Activated CD4-positive, alpha-beta T cell treated with anti-CD3 and anti-CD28 coated beads, Interleukin-2, Interleukin-6, amounts not matched to agents 100 ng/mL and 50 ng/mL, durations not matched to agents 16 hours and 8 hours (primary cell): ENCODE data around the gene DPH1.

Experiments used
- DNase-seq: peaks from one replicate; pipeline ENCODE4 v3.0.0-alpha.2; 2020

DPH1 gene

GRCh38 chr17:2050300-2051060 lies 20.5 kb downstream of the DPH1 start:
- peak; percentile 60 for DNase-seq

- no peak for DNase-seq
Measured at GRCh38 chr17:2051061-2051932, 21.3 kb downstream of the DPH1 start.

- no peak for DNase-seq
Measured at GRCh38 chr17:2051933-2052559, 22.1 kb downstream of the DPH1 start.

GRCh38 chr17:2053380-2054261 lies 23.7 kb downstream of the DPH1 start:
- peak; percentile 71 for DNase-seq

- DNase-seq = no peak
Measured at GRCh38 chr17:2054262-2054511, 24.2 kb downstream of the DPH1 start.

GRCh38 chr17:2054512-2055291 lies 24.7 kb downstream of the DPH1 start, which contains the start of gene HIC1:
TSS of gene HIC1 (plus strand) at chr17:2055103. CDS start at chr17:2056691, 1,588 bp downstream.
- DNase-seq = peak; percentile 83

GRCh38 chr17:2055292-2056205 lies 25.6 kb downstream of the DPH1 start:
- DNase-seq = no peak

GRCh38 chr17:2056206-2057174 lies 26.5 kb downstream of the DPH1 start:
- DNase-seq = peak; percentile 54

- no peak for DNase-seq
Measured at GRCh38 chr17:2057175-2057759, 27.3 kb downstream of the DPH1 start.

- DNase-seq = no peak
Measured at GRCh38 chr17:2057760-2058585, 28.0 kb downstream of the DPH1 start.

GRCh38 chr17:2058586-2059546 lies 28.9 kb downstream of the DPH1 start:
- peak; percentile 80 for DNase-seq

- DNase-seq = no peak
Measured at GRCh38 chr17:2059547-2060384, 29.8 kb downstream of the DPH1 start.

- DNase-seq = no peak
Measured at GRCh38 chr17:2060385-2060658, 30.4 kb downstream of the DPH1 start.

- no peak for DNase-seq
Measured at GRCh38 chr17:2060681-2061440, 30.9 kb downstream of the DPH1 start.

GRCh38 chr17:2061441-2061958 lies 31.5 kb downstream of the DPH1 start:
- no peak for DNase-seq
